ENCODE data around the gene ZNF620.
"Not testable (repeated sequence)": the region's sequence is repeated elsewhere in the genome, so short reads cannot be mapped to it uniquely, and the experiment has no call there.

Gene ZNF620

GRCh38 chr3:40505599-40506462, at the start of gene ZNF620:
TSS of gene ZNF620 (plus strand) at chr3:40506039. CDS start at chr3:40506353, 314 bp downstream.
- DNase-seq = peak; percentile 35

GRCh38 chr3:40456279-40456939, 49.4 kb upstream of the ZNF620 start:
- no peak for DNase-seq

- DNase-seq = peak; percentile 98
Observed at GRCh38 chr3:40456940-40457823, 48.7 kb upstream of the ZNF620 start, which contains the start of gene RPL14. TSS of gene RPL14 (plus strand) at chr3:40457339. CDS start at chr3:40457472, 133 bp downstream.

GRCh38 chr3:40458473-40458872, 47.4 kb upstream of the ZNF620 start:
- no peak for DNase-seq

DNA sequence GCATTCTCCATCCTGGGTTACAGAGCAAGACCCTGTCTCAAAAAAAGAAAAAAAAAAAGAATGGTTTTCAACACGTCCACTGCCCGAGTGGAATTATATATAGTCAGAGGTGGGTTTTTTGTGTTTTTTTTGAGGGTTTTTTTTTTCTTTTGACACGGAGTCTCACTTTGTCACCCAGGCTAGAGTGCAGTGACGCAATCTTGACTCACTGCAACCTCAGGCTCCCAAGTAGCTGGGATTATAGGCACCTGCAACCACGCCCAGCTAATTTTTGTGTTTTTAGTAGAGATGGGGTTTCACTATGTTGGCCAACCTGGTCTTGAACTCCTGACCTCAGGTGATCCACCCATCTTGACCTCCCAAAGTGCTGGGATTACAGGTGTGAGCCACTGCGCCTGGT, 45.4 kb upstream of the ZNF620 start:
- not testable (repeated sequence) for DNase-seq

- DNase-seq = no peak
Observed at GRCh38 chr3:40461161-40461560, 44.7 kb upstream of the ZNF620 start.

- not testable (repeated sequence) for DNase-seq
Observed at GRCh38 chr3:40462838-40463237, 43.0 kb upstream of the ZNF620 start.

GRCh38 chr3:40463579-40463978, 42.3 kb upstream of the ZNF620 start:
- DNase-seq = no peak

DNA sequence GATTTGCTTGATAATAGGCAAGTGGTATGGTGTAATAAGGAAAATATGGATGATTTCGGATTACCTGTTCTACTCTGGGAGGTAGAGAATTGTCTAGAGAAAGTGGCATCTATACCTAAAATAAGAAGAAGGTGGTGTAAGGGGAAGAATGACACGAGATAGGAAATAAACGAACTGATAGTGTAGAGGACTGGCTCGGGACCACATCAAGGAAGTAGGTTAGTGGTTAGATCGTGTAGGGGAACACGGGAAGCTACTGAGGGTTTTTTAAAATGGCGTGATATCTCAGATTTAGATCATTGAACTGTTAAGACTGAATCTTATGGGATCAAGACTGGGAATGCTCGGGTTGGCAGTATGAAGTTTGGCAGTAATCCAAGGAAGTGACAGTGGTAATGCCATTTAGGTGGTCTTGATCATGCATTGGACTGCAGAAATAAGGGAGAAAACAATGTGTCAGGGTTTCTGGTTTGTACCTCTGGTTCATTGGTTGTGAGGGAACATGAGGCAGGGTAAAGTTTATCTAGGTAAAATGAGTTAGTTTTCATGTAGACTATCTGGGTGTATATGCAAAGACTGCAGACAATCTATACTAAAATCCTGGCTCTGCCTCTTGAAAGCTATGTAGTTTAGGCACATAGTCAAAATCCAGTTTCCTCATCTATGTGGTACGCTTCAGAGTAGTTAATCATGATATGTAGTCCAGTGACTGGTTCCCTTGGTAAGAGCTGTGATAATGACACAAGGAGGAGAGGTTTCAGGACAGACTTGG, 41.3 kb upstream of the ZNF620 start:
- no peak for DNase-seq

GRCh38 chr3:40465111-40465407, 40.8 kb upstream of the ZNF620 start:
- no peak for DNase-seq

DNA sequence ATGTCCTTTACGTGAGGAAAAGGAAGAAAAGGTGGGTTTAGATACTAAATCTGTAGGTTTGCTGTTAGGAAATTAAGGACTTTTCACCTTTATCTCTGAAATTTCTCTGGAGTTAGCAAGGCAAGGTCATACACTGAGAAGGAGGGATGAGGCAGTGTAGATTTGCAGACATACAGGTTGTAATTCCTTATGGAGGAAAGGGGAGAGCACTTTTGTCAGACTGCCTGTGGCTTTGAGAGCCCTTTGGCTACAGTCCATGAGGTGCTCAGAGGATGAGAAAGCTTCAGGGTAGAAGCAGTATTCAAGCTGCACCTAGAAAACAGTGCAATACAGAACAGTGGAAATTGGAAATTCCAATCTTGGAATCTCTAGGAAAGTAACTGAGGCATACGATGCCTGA, 40.4 kb upstream of the ZNF620 start:
- DNase-seq = no peak

DNA sequence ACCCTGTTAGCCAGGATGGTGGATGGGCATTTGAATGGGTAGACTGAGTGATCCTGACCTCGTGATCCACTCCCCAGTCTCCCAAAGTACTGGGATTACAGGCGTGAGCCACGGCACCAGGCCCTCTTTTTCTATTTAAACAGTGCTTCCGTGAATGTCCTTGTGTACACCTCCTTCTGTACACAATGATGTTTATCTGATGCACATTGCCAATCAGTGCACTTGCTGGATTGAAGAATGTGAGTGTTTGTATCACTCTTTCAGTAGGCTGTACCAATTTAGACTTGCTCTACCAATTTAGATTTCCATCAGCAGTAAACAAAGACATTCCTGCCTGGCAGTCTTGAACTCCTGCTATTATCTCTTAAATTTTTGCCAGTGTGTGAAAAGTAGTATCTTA, 37.8 kb upstream of the ZNF620 start:
- DNase-seq = no peak

DNA sequence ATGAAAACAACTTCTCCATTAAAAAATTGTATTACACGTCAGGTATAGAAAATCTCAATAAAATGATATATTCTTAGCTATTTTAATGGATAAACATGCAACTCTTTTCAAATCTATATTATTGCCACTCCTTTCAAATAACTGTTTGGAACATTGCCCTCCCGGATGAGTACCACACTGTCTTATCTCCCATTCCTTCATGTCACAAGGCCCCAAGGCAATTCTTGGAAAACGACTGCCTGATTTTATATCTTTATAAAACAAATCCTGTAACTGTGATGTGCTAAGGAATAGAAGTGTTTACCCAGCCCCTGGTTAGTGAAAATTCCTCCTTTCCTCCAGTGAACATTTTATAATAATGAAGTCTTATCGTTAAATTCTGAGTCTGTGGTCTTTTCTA, 35.1 kb upstream of the ZNF620 start:
- no peak for DNase-seq

- peak; percentile 78 for DNase-seq
Observed at GRCh38 chr3:40476478-40477470, 29.1 kb upstream of the ZNF620 start, which contains the start of gene ZNF619. TSS of gene ZNF619 (plus strand) at chr3:40477122. CDS start at chr3:40477980, 858 bp downstream.

DNA sequence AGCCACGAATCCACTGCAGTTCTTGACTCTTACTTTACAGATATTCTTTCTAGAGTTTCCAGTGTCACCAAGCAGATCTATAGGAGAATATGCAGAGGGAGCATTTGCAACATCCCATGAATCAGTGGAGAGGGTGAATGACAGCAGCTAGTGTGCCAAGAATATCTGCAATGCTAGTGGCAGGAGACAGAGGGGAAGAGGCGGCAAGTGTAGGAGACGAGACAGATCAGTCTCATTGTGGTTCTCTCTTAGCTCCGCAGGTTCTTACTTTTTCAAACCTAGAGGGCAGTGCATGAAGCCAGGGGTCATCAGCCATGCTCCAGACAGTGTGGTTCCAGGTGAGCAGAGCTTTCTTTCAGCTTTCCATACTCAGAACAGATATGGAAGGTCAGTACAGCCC, 28.2 kb upstream of the ZNF620 start:
- peak; percentile 60 for DNase-seq

DNA sequence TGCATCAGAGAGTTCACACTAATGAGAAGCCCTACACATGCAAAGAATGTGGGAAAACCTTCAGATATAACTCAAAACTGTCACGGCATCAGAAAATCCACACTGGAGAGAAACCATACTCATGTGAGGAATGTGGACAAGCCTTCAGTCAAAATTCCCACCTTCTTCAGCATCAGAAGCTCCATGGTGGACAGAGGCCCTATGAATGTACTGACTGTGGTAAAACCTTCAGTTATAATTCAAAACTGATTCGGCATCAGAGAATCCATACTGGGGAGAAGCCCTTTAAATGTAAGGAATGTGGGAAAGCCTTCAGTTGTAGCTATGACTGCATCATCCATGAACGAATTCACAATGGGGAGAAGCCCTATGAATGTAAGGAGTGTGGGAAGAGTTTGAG, 18.7 kb upstream of the ZNF620 start:
- no peak for DNase-seq

DNA sequence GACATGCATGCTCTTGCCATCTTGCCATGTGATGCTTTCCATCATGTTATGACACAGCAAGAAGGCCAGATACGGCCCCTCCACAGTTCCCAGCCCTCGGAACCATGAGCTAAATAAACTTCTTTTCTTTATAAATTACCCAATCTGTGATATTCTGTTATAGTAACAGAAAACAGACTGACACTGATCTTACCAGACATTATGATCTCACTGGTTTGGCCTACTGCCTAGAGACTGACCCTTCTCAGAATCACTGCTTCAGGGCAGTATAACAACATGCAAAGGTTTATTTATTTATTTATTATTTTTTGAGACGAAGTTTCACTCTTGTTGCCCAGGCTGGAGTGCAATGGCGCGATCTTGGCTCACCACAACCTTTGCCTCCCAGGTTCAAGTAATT, 14.9 kb upstream of the ZNF620 start:
- DNase-seq = no peak

DNA sequence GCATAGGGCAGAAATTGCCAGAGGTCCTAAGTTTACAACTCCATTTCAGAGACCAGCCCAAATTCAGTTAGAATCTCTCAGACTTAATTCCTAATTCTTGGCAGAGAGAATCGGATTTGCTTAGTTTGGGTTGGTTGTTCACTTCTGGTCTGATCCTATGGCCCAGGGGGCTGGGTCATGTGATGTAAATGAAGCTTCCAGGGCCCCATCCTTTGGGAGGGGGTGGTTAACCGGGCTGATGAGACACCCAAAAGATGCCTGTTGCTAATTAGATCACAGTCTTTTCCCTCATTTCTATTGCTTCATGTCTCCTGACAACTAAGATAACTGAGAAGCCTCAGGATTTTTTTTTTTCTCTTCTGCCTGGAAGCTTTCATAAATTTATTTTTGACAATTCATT, 11.1 kb upstream of the ZNF620 start:
- DNase-seq = no peak

GRCh38 chr3:40497288-40497687, 8.6 kb upstream of the ZNF620 start:
- no peak for DNase-seq

- DNase-seq = no peak
Observed at GRCh38 chr3:40499952-40500351, 5.9 kb upstream of the ZNF620 start.

- DNase-seq = no peak
Observed at GRCh38 chr3:40502034-40502433, 3.8 kb upstream of the ZNF620 start.

Data from inflammatory macrophage treated with lipopolysaccharide for 4 hours (primary cell).